Mesothelial cell of epicardium (in vitro differentiated cells): ENCODE results near the gene PADI4. TPM values are rescaled to one million over a fixed set of nuclear protein-coding genes. Genes with fewer than 3 reads are reported as not detected.

ENCODE experiments used
- DNase-seq, 2 experiments: peaks; one replicate each; pipeline ENCODE4 v3.0.0; 2021; ENCODE audit warnings: low spot score in 2 of 2; ENCODE audit not compliant: unreplicated experiment in 2 of 2
- H3K27ac Mint-ChIP-seq: 2 replicates; pipeline ENCODE4 v1.8.0; 2021; ENCODE audit warnings: mixed read lengths
- H3K27me3 Mint-ChIP-seq: 2 replicates; pipeline ENCODE4 v1.8.0; 2021; ENCODE audit warnings: low read depth, mixed read lengths
- H3K36me3 Mint-ChIP-seq: 2 replicates; pipeline ENCODE4 v1.8.0; 2021; ENCODE audit warnings: mixed read lengths
- H3K4me1 Mint-ChIP-seq: 2 replicates; pipeline ENCODE4 v1.8.0; 2021; ENCODE audit warnings: mixed read lengths
- H3K4me3 Mint-ChIP-seq: 2 replicates; pipeline ENCODE4 v1.8.0; 2021; ENCODE audit warnings: mild to moderate bottlenecking, moderate library complexity, mixed read lengths
- H3K9me3 Mint-ChIP-seq: 2 replicates; pipeline ENCODE4 v1.8.0; 2021; ENCODE audit warnings: mixed read lengths
- total RNA-seq: library from RNA; stranded (reverse); gene quantifications from 3 replicates; pipeline ENCODE4 v1.2.1, GENCODE V29; 2021
- TF ChIP-seq, protein P1 (sequence below): fragments of 200-600 bp; sonication (generic); IDR thresholded peaks from one replicate; pipeline ENCODE4 v1.5.0; 2021; ENCODE audit warnings: antibody characterized with exemption; ENCODE audit not compliant: unreplicated experiment

The PADI4 gene
- total RNA-seq, 1 donor from 2014 or later = not detected

DNA sequence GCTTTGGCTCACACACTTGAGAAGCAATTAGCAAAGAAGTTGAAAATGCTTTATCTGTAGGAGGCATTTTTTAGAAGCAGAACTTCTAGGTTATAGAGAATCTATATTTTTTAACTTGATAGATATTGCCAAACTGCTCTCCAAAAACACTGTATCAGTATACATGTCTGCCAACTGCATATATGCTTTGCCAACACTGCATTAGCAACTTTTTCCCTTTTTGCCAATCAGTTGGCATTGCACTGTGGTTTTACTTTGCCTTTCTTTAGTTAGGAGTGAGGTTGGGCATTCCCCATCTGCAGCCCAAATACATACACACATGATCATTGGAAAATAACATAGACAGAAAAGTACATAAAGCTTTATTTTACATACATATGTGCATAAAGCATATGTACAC, 44.1 kb upstream of the PADI4 start:
- DNase-seq = no peak
- TF ChIP-seq, protein P1, sequence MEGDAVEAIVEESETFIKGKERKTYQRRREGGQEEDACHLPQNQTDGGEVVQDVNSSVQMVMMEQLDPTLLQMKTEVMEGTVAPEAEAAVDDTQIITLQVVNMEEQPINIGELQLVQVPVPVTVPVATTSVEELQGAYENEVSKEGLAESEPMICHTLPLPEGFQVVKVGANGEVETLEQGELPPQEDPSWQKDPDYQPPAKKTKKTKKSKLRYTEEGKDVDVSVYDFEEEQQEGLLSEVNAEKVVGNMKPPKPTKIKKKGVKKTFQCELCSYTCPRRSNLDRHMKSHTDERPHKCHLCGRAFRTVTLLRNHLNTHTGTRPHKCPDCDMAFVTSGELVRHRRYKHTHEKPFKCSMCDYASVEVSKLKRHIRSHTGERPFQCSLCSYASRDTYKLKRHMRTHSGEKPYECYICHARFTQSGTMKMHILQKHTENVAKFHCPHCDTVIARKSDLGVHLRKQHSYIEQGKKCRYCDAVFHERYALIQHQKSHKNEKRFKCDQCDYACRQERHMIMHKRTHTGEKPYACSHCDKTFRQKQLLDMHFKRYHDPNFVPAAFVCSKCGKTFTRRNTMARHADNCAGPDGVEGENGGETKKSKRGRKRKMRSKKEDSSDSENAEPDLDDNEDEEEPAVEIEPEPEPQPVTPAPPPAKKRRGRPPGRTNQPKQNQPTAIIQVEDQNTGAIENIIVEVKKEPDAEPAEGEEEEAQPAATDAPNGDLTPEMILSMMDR = no peak
- Mint-ChIP-seq H3K4me1 (no peaks in the 10 kb centered on the region), H3K27me3 (peaks cover 9% of the 10 kb centered on the region), H3K36me3 (no peaks in the 10 kb centered on the region), H3K4me3 (no peak overlapping the region), H3K9me3 (peaks cover 12% of the 10 kb centered on the region), H3K27ac (no peak overlapping the region)

DNA sequence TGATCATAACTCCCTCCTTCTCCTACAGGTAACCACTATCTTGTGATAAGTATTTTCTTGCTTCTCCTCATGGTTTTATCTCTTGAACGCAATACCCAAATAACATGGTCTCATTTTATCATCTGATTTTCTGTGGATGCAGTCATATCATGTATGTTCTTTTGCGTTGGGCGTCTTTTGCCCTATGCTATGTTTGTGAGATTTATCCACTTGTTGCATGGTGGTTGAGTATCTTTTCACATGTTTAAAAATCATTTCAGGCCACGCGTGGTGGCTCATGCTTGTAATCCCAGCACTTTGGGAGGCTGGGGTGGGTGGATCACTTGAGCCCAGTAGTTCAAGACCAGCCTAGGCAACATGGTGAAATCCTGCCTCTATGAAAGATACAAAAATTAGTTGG, 43.5 kb upstream of the PADI4 start:
- no peaks in the 10 kb centered on the region for H3K36me3 Mint-ChIP-seq
- H3K9me3 Mint-ChIP-seq = peaks cover 12% of the 10 kb centered on the region
- H3K4me1 Mint-ChIP-seq = no peaks in the 10 kb centered on the region
- H3K27me3 Mint-ChIP-seq = peaks cover 7% of the 10 kb centered on the region
- H3K27ac Mint-ChIP-seq = no peak overlapping the region
- TF ChIP-seq, protein P1 = no peak
- H3K4me3 Mint-ChIP-seq = no peak overlapping the region
- DNase-seq = no peak

DNA sequence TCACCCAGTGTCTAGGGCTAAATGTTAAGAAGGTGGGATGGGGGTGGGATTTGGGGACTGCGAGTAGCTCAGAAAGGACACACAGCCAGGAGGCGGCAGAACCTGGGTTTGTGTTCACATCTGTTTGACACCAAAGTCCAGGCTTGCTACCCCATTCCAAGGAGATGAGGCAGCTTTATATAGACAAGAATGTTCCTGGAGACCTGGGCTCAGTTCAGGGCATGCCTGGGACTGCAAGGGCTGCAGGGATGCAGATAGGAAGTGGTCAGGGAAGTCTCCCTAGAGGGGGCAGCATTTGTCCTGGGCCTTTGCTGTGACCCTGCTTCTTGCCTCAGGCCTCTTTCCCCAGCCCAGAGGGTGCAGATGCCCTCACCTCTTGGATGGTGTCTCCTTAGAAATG, 42.8 kb upstream of the PADI4 start:
- no peaks in the 10 kb centered on the region for H3K4me1 Mint-ChIP-seq
- no peak overlapping the region for H3K4me3 Mint-ChIP-seq
- TF ChIP-seq, protein P1 = no peak
- peaks cover 12% of the 10 kb centered on the region for H3K9me3 Mint-ChIP-seq
- H3K36me3 Mint-ChIP-seq = no peaks in the 10 kb centered on the region
- H3K27ac Mint-ChIP-seq = no peak overlapping the region
- no peak for DNase-seq
- H3K27me3 Mint-ChIP-seq = peaks cover 5% of the 10 kb centered on the region

DNA sequence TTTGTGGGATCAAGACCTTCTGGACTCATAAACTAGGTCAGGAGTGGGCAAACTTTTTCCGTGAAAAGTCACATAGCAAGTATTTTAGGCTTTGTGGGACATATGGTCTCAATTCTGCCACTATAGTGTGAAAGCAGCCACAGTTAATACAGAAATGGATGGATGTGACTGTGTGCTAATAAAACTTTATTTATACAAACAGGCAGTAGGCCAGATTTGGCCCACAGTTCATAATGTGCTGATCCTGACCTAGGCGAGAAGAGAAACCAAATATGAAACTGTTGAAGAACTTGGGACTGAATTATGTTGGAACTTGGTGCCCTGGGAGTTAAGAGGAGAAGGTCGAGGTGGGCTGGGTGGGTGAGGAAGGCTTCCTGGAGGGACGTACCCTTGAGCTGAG, 42.0 kb upstream of the PADI4 start:
- no peaks in the 10 kb centered on the region for H3K4me1 Mint-ChIP-seq
- H3K4me3 Mint-ChIP-seq = no peak overlapping the region
- peaks cover 12% of the 10 kb centered on the region for H3K9me3 Mint-ChIP-seq

DNA sequence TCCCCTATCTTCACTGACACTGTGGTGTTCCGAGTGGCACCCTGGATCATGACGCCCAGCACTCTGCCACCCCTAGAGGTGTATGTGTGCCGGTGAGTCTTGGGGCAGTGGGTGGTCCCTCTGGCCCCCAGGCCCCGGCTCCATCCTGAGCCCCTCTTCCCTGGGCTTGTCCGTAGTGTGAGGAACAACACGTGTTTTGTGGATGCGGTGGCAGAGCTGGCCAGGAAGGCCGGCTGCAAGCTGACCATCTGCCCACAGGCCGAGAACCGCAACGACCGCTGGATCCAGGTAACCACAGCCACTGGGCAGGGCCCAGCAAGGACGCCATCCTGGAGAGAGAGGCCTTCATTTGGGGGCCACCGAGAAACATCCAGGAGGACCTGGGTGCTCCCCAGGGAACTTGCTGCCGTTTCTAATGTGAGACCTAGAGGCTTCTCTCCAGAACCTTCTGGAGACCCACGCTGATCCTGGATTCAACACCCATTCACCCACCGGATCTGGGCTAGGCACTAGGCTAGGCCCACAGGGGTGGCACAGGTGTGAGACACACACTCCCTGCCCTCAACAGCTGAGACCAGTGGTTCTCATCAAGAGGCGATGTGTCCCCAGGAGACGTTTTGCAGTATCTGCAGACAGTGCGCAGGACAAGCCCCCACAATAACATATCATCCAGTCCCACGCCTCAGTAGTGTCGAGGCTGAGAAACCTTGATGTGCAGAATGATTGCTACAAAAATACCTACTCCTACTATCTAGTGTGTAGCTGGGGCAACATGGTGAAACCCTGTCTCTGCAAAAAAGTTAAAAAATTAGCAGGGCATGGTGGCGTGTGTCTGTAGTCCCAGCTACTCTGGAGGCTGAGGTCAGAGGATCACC, 36.9 kb upstream of the PADI4 start:
- peaks cover 6% of the 10 kb centered on the region for H3K27me3 Mint-ChIP-seq
- H3K4me3 Mint-ChIP-seq = no peak overlapping the region
- DNase-seq = no peak
- TF ChIP-seq, protein P1 = no peak
- H3K4me1 Mint-ChIP-seq = no peaks in the 10 kb centered on the region
- no peaks in the 10 kb centered on the region for H3K9me3 Mint-ChIP-seq
- no peak overlapping the region for H3K27ac Mint-ChIP-seq
- no peaks in the 10 kb centered on the region for H3K36me3 Mint-ChIP-seq

More for the DNA sequence above, 42.0 kb upstream of the PADI4 start:
- H3K36me3 Mint-ChIP-seq = no peaks in the 10 kb centered on the region
- H3K27ac Mint-ChIP-seq = no peak overlapping the region
- no peak for DNase-seq
- peaks cover 5% of the 10 kb centered on the region for H3K27me3 Mint-ChIP-seq
- TF ChIP-seq, protein P1 = no peak
